Calu3 (cell line): ENCODE data around the gene FITM1. TPM values are rescaled to one million over a fixed set of nuclear protein-coding genes. Genes with fewer than 3 reads are reported as not detected.

Source experiments
- BruUV-seq: library from RNA; stranded (reverse); fragments of 400-500 nt; replicated peaks from 2 replicates; lab custom pipeline; 2021; lab: Mats Ljungman, UMichigan
- CTCF ChIA-PET: fragments of 300-600 bp; sonication (Branson Sonifier 250); formaldehyde crosslinking; loops from one replicate; lab custom pipeline; 2022; ENCODE audit warnings: antibody characterized with exemption; lab: Charles Lee
- DNase-seq: peaks from one replicate; pipeline ENCODE4 v3.0.0; 2022
- H3K27ac Mint-ChIP-seq: one replicate; pipeline ENCODE4 v1.8.0; 2022; ENCODE audit warnings: mixed read lengths; ENCODE audit not compliant: unreplicated experiment
- H3K27me3 Mint-ChIP-seq: one replicate; pipeline ENCODE4 v1.8.0; 2022; ENCODE audit warnings: mixed read lengths; ENCODE audit not compliant: unreplicated experiment
- H3K36me3 Mint-ChIP-seq: one replicate; pipeline ENCODE4 v1.8.0; 2022; ENCODE audit warnings: mild to moderate bottlenecking, moderate library complexity, mixed read lengths; ENCODE audit not compliant: insufficient read depth, unreplicated experiment
- H3K4me1 Mint-ChIP-seq: one replicate; pipeline ENCODE4 v1.8.0; 2022; ENCODE audit warnings: mild to moderate bottlenecking, low read depth, mixed read lengths; ENCODE audit not compliant: unreplicated experiment
- H3K4me3 Mint-ChIP-seq: one replicate; pipeline ENCODE4 v1.8.0; 2022; ENCODE audit warnings: mild to moderate bottlenecking, low read depth, moderate library complexity, mixed read lengths; ENCODE audit not compliant: unreplicated experiment
- H3K9me3 Mint-ChIP-seq: one replicate; pipeline ENCODE4 v1.8.0; 2022; ENCODE audit warnings: low read depth, mixed read lengths; ENCODE audit not compliant: unreplicated experiment
- CTCF ChIP-seq: fragments of 200-600 bp; IDR thresholded peaks from one replicate; pipeline ENCODE4 v1.8.0; 2022; ENCODE audit warnings: antibody characterized with exemption; ENCODE audit not compliant: unreplicated experiment
- intact Hi-C: fragments of 100-400 bp; cut with micrococcal nuclease; formaldehyde crosslinking; loops from one replicate; pipeline ENCODE4 v1.10.0; 2022; ENCODE audit not compliant: unreplicated experiment
- total RNA-seq: library from RNA; stranded (reverse); gene quantifications from 2 replicates; pipeline ENCODE4 v1.2.3, GENCODE V29; 2022

FITM1 gene
- total RNA-seq, 1 experiment from 2014 or later: 0.47 TPM

DNA sequence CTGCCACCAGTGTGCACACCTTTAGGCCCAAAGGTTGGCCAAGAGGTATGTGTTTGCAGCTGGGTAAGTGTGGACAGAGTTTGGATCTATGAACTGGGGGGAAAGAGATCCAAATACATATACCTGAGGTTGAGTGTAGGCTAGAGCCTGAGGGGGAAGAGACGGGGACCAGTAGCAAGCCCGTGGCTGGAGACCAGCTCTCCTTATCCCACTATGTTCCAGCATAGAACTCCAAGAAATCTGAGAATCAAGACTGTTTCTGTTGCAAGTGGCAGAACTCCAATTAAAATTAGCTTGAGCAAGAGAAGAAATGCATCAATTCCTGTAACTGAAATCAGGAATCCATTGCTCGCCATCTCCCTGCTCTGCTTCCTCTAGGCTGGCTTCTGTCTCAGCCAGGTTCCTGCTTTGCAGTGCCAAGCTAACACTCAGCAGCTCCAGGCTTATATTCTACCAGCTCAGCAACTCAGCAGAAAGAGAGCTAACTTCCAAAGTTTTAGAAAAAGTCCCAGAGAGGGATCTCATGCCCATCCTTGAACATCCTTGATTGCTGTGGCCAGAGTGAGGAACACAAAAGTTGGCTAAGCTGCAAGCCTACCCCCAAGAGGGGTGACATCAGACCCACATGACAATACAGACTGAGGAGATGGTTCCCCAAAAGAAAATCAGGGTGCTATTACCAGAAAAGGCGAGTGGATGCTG, 37.8 kb upstream of the FITM1 start:
- H3K36me3 Mint-ChIP-seq: peaks cover 35% of the 10 kb centered on the region
- H3K27ac Mint-ChIP-seq: peak overlapping the region; percentile 94
- DNase-seq: no peak
- H3K4me1 Mint-ChIP-seq: peaks cover 27% of the 10 kb centered on the region
- CTCF ChIA-PET: interaction anchor here (0.9 to 5.7 kb wide), 7 partner anchors 12 to 49 kb away, joined by 3 to 68 read pairs (median 5); partner anchors contain the start of genes DCAF11, EMC9, NRL and PSME1
- H3K4me3 Mint-ChIP-seq: peak overlapping the region; percentile 92
- H3K27me3 Mint-ChIP-seq: no peaks in the 10 kb centered on the region
- intact Hi-C loops: no loop called here
- no peaks in the 10 kb centered on the region for H3K9me3 Mint-ChIP-seq
- no TSS peak for BruUV-seq
- TF ChIP-seq CTCF: no peak

DNA sequence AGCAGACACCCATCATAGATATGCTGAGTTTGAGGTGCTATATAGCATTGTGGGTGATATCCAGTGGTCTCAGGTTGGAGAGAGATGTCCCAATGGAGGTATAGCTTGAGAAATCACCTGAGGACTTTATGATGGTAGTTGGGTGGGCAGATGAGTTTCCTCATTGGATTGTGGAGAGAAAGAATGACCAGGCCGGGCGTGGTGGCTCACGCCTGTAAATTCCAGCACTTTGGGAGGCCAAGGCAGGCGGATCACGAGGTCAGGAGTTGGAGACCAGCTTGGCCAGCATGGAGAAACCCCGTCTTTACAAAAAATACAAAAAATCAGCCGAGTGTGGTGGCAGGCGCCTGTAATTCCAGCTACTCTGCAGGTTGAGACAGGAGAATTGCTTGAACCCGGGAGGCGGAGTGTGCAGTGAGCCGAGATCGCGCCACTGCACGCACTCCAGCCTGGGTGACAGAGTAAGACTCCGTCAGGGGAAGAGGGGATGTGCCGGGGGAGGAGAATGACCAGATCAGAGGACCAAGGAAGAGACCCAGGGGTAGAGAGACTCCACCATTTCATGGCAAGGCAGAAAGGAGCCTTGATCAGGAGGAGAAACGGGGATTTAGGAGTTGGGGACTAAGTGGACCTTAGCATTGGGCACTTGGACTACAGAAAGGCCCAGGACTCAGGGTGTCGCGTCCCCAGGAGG, 37.1 kb upstream of the FITM1 start:
- H3K4me1 Mint-ChIP-seq: peaks cover 27% of the 10 kb centered on the region
- H3K36me3 Mint-ChIP-seq: peaks cover 40% of the 10 kb centered on the region
- intact Hi-C loops: no loop called here
- CTCF ChIA-PET: interaction anchor here (0.7 to 5.7 kb wide), 13 partner anchors 10 to 127 kb away, joined by 3 to 68 read pairs (median 5); partner anchors contain the start of genes DCAF11, EMC9, IRF9 and NRL
- no peaks in the 10 kb centered on the region for H3K27me3 Mint-ChIP-seq
- TSS peak; percentile 69 for BruUV-seq
- no peak for TF ChIP-seq CTCF
- H3K9me3 Mint-ChIP-seq: no peaks in the 10 kb centered on the region
- peak overlapping the region; percentile 94 for H3K27ac Mint-ChIP-seq
- peak overlapping the region; percentile 92 for H3K4me3 Mint-ChIP-seq
- DNase-seq: no peak

GRCh38 chr14:24093901-24094840, 36.3 kb upstream of the FITM1 start, which contains the start of gene PCK2:
PCK2 (plus strand) TSS chr14:24094311; CDS start chr14:24094406, 95 bp downstream.
- CTCF ChIA-PET: interaction anchor here (0.6 to 5.7 kb wide), 13 partner anchors 9 to 126 kb away, joined by 3 to 68 read pairs (median 6); partner anchors contain the start of genes DCAF11, IRF9, NRL and PSME1
- H3K9me3 Mint-ChIP-seq: no peaks in the 10 kb centered on the region
- peak; percentile 96 for DNase-seq
- peaks cover 27% of the 10 kb centered on the region for H3K4me1 Mint-ChIP-seq
- no peak for TF ChIP-seq CTCF
- intact Hi-C loops: no loop called here
- H3K36me3 Mint-ChIP-seq: peaks cover 40% of the 10 kb centered on the region
- no peaks in the 10 kb centered on the region for H3K27me3 Mint-ChIP-seq
- H3K27ac Mint-ChIP-seq: peak within 1 kb of the TSS; percentile 94
- peak within 1 kb of the TSS; percentile 92 for H3K4me3 Mint-ChIP-seq
- BruUV-seq: TSS peak; percentile 61
